GM21528 (cell line): ENCODE data around the gene ZC3H8.
"Not testable (repeated sequence)": the region's sequence is repeated elsewhere in the genome, so short reads cannot be mapped to it uniquely, and the experiment has no call there.

ENCODE experiments used
- ATAC-seq: cut with Tn5 transposase; IDR thresholded peaks from one replicate; pipeline ENCODE4 v1.9.1; 2021; ENCODE audit warnings: mild to moderate bottlenecking, moderate library complexity; ENCODE audit not compliant: unreplicated experiment, low FRiP score

The ZC3H8 gene

GRCh38 chr2:112254466-112255240 is at the start of gene ZC3H8:
TSS of gene ZC3H8 (minus strand) at chr2:112255042. CDS start at chr2:112254981, 61 bp downstream.
- ATAC-seq, result peak; percentile 88

- ATAC-seq, result no peak
Observed at GRCh38 chr2:112304298-112304941, 49.6 kb upstream of the ZC3H8 start.

- ATAC-seq, result no peak
Observed at GRCh38 chr2:112301973-112302372, 47.1 kb upstream of the ZC3H8 start.

GRCh38 chr2:112301171-112301584 is 46.3 kb upstream of the ZC3H8 start:
- no peak for ATAC-seq

- ATAC-seq, result no peak
Observed at GRCh38 chr2:112296407-112296806, 41.6 kb upstream of the ZC3H8 start.

GRCh38 chr2:112295407-112296078 is 40.7 kb upstream of the ZC3H8 start:
- ATAC-seq, result no peak

GRCh38 chr2:112293636-112294401 is 39.0 kb upstream of the ZC3H8 start:
- no peak for ATAC-seq

GRCh38 chr2:112290648-112291047 is 35.8 kb upstream of the ZC3H8 start:
- ATAC-seq, result no peak

- ATAC-seq, result no peak
Observed at GRCh38 chr2:112290088-112290487, 35.2 kb upstream of the ZC3H8 start.

- ATAC-seq, result not testable (repeated sequence)
Observed at GRCh38 chr2:112283535-112283934, 28.7 kb upstream of the ZC3H8 start.

GRCh38 chr2:112282066-112282465 is 27.2 kb upstream of the ZC3H8 start:
- not testable (repeated sequence) for ATAC-seq

- no peak for ATAC-seq
Observed at GRCh38 chr2:112277596-112278220, 22.9 kb upstream of the ZC3H8 start.

GRCh38 chr2:112276954-112277353 is 22.1 kb upstream of the ZC3H8 start:
- ATAC-seq, result no peak

- ATAC-seq, result peak; percentile 49
Observed at GRCh38 chr2:112275887-112276773, 21.3 kb upstream of the ZC3H8 start.

GRCh38 chr2:112275311-112275886 is 20.6 kb upstream of the ZC3H8 start, which contains the start of gene ZC3H6:
TSS of gene ZC3H6 (plus strand) at chr2:112275597. CDS start at chr2:112275995, 398 bp downstream.
- peak; percentile 97 for ATAC-seq

- no peak for ATAC-seq
Observed at GRCh38 chr2:112273349-112273748, 18.5 kb upstream of the ZC3H8 start.

- no peak for ATAC-seq
Observed at GRCh38 chr2:112272669-112273068, 17.8 kb upstream of the ZC3H8 start.

- ATAC-seq, result no peak
Observed at GRCh38 chr2:112268547-112268946, 13.7 kb upstream of the ZC3H8 start.

- ATAC-seq, result no peak
Observed at GRCh38 chr2:112262876-112263275, 8.0 kb upstream of the ZC3H8 start.
